Hepatocyte (in vitro differentiated cells): ENCODE results near the gene LRRC14B. TPM values are rescaled to one million over a fixed set of nuclear protein-coding genes. Genes with fewer than 3 reads are reported as not detected.

ENCODE experiments used
- DNase-seq: peaks from one replicate; pipeline ENCODE4 v3.0.0-alpha.2; 2016; ENCODE audit warnings: low spot score
- H2AFZ ChIP-seq: fragments of 200-600 bp; sonication (generic); 2 replicates; pipeline ENCODE4 v1.6.0; 2016; ENCODE audit warnings: antibody characterized with exemption, mild to moderate bottlenecking
- H3K27ac ChIP-seq: fragments of 200-600 bp; sonication (generic); 2 replicates; pipeline ENCODE4 v1.5.1; 2016; ENCODE audit warnings: mild to moderate bottlenecking
- H3K27me3 ChIP-seq: fragments of 200-600 bp; sonication (generic); 2 replicates; pipeline ENCODE4 v1.6.1; 2016
- H3K36me3 ChIP-seq: fragments of 200-600 bp; sonication (generic); replicated peaks from 2 replicates; pipeline ENCODE4 v1.5.1; 2016; ENCODE audit warnings: low read depth; ENCODE audit not compliant: insufficient read depth
- H3K4me1 ChIP-seq: fragments of 200-600 bp; sonication (generic); 2 replicates; pipeline ENCODE4 v1.5.1; 2016; ENCODE audit warnings: mild to moderate bottlenecking, moderate library complexity; ENCODE audit not compliant: insufficient read depth
- H3K4me2 ChIP-seq: fragments of 200-600 bp; sonication (generic); 2 replicates; pipeline ENCODE4 v1.6.0; 2016
- H3K4me3 ChIP-seq: fragments of 200-600 bp; sonication (generic); 2 replicates; pipeline ENCODE4 v1.5.1; 2016; ENCODE audit warnings: mild to moderate bottlenecking
- H3K79me2 ChIP-seq: fragments of 200-600 bp; sonication (generic); 2 replicates; pipeline ENCODE4 v1.6.0; 2017; ENCODE audit warnings: mild to moderate bottlenecking
- H3K9me2 ChIP-seq: fragments of 200-600 bp; sonication (generic); replicated peaks from 2 replicates; pipeline ENCODE4 v1.6.0; 2017; ENCODE audit warnings: mild to moderate bottlenecking; ENCODE audit not compliant: insufficient read depth
- H3K9me3 ChIP-seq: fragments of 200-600 bp; sonication (generic); 2 replicates; pipeline ENCODE4 v1.5.1; 2016; ENCODE audit warnings: low read depth, mild to moderate bottlenecking
- H4K20me1 ChIP-seq: fragments of 200-600 bp; sonication (generic); 2 replicates; pipeline ENCODE4 v1.6.0; 2016; ENCODE audit warnings: mild to moderate bottlenecking; ENCODE audit not compliant: insufficient read depth, poor library complexity, severe bottlenecking
- EZH2 ChIP-seq: fragments of 200-600 bp; sonication (generic); IDR thresholded peaks from 2 replicates; pipeline ENCODE4 v1.6.1; 2016; ENCODE audit warnings: antibody characterized with exemption, mild to moderate bottlenecking, borderline replicate concordance
- EZH2phosphoT487 ChIP-seq: fragments of 200-600 bp; sonication (generic); IDR thresholded peaks from one replicate; pipeline ENCODE4 v1.6.1; 2018; ENCODE audit warnings: antibody characterized with exemption, mild to moderate bottlenecking, low read depth, moderate library complexity; ENCODE audit not compliant: unreplicated experiment, severe bottlenecking
- WGBS: methylation state at CpG from one replicate; pipeline ENCODE4 v1.1.6; 2016; ENCODE audit warnings: low lambda C conversion rate; ENCODE audit errors: missing lambda C conversion rate; 5-methylcytosine and 5-hydroxymethylcytosine counted together
- polyA plus RNA-seq: library from polyadenylated mRNA; unstranded; fragments of >200 nt; fragmentation: Nextera tagmentation; extraction: Ambion mirVana; gene quantifications from 2 replicates; pipeline ENCODE4 v1.2.1, GENCODE V29; 2016
- total RNA-seq: library from RNA; depleted of rRNA; stranded (reverse); fragments of >200 nt; gene quantifications from 2 replicates; pipeline ENCODE4 v1.2.3, GENCODE V29; 2014
- TF ChIP-seq, protein P1 (sequence below): fragments of 200-600 bp; sonication (generic); IDR thresholded peaks from 2 replicates; pipeline ENCODE4 v1.5.1; 2016; ENCODE audit warnings: antibody characterized with exemption, mild to moderate bottlenecking; ENCODE audit not compliant: poor library complexity

LRRC14B gene
- total and polyA plus RNA-seq, 2 experiments from 2014 or later: 0.18 TPM; not detected in 1

DNA sequence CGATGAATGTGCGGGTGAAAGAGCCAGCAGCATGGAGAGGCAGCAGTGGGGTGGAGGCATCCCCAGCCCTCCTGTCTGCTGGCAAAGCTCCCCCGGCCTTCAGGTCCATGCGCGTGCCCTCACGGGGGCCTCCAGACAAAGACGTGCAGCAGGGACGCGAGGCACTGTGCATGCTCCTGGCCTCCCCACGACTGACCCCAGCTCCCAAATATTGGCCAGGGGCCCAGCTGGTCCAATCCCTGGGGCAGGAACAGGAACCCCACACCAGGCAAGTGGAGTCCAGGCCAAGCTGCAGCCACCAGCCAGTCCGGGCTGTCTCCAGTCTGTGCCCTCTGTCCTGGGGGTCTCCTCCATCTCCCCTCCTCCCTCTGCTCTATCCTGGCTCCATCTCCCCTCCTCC, 33.5 kb upstream of the LRRC14B start:
- Histone ChIP-seq H3K27me3 (no peaks in the 10 kb centered on the region), H3K4me1 (no peaks in the 10 kb centered on the region), H3K4me2 (no peak overlapping the region), H3K36me3 (no peaks in the 10 kb centered on the region), H3K27ac (no peak overlapping the region), H3K4me3 (no peak overlapping the region), H4K20me1 (no peaks in the 10 kb centered on the region), H3K79me2 (no peaks in the 10 kb centered on the region), H3K9me3 (no peaks in the 10 kb centered on the region), H3K9me2 (no peaks in the 10 kb centered on the region), H2AFZ (no peak overlapping the region)
- no peak for TF ChIP-seq EZH2
- TF ChIP-seq EZH2phosphoT487: no peak
- 89% methylated on average over 10 of the region's 11 CpGs for WGBS
- no peak for DNase-seq

DNA sequence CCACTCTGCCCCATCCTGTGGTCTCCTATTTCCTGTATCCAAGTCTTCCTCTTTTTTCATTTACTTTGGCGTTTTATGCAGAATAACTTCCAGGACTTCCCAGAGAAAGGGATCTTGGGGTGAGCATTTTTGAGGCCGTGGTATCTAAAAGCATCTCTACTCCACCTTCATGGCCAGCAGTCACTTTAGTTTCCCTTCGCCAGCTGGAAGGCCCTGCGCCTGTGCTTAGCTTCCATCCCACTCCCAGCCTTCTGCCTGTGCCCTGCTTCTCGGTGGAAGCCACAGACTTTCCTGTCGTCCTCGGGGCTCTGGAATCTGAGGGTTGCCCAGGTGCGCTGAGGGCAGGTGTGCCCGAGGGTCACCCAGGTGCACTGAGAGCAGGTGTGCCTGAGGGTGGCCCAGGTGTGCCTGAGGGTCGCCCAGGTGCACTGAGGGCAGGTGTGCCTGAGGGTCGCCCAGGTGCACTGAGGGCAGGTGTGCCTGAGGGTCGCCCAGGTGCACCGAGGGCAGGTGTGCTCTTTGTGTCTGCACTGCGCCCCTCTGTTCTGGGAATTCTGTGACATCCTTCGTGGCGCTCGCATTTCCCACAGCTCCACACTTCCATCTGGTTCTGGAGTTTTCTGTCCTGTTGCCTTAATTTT, 32.4 kb upstream of the LRRC14B start:
- Histone ChIP-seq H3K27me3 (no peaks in the 10 kb centered on the region), H3K4me2 (no peak overlapping the region), H4K20me1 (no peaks in the 10 kb centered on the region), H3K27ac (no peak overlapping the region), H3K36me3 (no peaks in the 10 kb centered on the region), H3K9me2 (no peaks in the 10 kb centered on the region), H3K79me2 (no peaks in the 10 kb centered on the region), H3K9me3 (no peaks in the 10 kb centered on the region), H3K4me1 (no peaks in the 10 kb centered on the region), H2AFZ (no peak overlapping the region), H3K4me3 (no peak overlapping the region)
- DNase-seq: no peak
- no peak for TF ChIP-seq EZH2
- TF ChIP-seq, protein P1, sequence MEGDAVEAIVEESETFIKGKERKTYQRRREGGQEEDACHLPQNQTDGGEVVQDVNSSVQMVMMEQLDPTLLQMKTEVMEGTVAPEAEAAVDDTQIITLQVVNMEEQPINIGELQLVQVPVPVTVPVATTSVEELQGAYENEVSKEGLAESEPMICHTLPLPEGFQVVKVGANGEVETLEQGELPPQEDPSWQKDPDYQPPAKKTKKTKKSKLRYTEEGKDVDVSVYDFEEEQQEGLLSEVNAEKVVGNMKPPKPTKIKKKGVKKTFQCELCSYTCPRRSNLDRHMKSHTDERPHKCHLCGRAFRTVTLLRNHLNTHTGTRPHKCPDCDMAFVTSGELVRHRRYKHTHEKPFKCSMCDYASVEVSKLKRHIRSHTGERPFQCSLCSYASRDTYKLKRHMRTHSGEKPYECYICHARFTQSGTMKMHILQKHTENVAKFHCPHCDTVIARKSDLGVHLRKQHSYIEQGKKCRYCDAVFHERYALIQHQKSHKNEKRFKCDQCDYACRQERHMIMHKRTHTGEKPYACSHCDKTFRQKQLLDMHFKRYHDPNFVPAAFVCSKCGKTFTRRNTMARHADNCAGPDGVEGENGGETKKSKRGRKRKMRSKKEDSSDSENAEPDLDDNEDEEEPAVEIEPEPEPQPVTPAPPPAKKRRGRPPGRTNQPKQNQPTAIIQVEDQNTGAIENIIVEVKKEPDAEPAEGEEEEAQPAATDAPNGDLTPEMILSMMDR: no peak
- no peak for TF ChIP-seq EZH2phosphoT487
- 90% methylated on average over 17 of the region's 17 CpGs for WGBS

DNA sequence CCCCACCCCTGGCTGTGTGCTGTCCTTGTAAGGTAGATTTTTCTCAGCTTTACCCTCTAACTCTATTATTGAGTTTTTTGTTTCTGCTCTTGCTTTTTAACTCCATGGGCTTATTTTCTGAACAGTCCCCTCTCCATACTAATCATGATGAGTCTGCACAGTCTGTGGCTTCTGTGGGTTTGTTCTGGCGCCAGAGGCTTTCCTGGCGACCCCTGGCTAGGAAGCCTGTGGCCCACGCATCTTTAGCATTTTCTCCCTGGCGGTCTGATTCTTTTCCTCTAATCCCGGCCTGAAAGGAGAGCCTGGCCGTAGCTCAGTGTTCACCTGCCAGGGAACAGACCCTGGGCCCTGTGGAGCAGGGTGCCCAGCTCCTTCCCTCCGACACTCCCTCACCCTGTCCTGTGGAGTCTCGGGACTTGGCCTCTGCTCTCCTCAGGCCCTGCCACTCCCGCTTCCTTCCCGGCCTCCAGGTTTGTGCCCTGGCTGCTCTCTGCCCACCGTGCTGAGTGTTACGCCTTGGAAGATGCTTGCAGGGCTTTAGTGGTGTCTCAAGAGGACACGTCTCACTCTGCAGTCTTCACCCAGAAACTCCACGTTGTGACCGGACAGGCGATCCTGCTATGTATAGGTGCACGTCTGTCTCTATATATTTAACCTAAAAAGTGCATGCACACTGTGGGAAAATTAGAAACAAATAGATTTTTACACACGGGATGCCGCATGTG, 31.7 kb upstream of the LRRC14B start:
- TF ChIP-seq, protein P1: no peak
- no peak for TF ChIP-seq EZH2phosphoT487
- no peak for TF ChIP-seq EZH2
- no peak overlapping the region for H2AFZ ChIP-seq

DNA sequence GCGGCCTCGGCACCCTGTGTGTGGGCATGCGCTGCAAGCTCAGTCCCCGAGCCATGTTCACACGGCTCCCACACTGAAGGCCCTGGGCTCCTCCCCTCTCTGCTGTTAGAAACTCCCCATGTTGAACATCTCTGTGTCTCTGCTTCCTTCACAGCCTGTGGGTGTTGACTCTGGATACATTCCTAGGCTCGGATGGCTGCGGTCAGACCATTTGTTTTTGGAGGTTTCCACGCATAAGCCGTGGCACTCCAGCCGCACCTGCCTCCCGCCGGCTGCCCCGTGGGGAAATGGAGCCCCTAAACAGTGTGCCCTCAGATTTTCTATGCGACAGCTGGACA, 31.2 kb upstream of the LRRC14B start:
- Histone ChIP-seq H4K20me1 (no peaks in the 10 kb centered on the region), H3K4me2 (no peak overlapping the region), H3K4me3 (no peak overlapping the region), H3K36me3 (no peaks in the 10 kb centered on the region), H3K79me2 (no peaks in the 10 kb centered on the region), H3K9me3 (no peaks in the 10 kb centered on the region), H2AFZ (no peak overlapping the region), H3K27me3 (no peaks in the 10 kb centered on the region), H3K27ac (no peak overlapping the region), H3K9me2 (no peaks in the 10 kb centered on the region), H3K4me1 (no peaks in the 10 kb centered on the region)
- TF ChIP-seq EZH2phosphoT487 (no peak), EZH2 (no peak)
- TF ChIP-seq, protein P1: no peak
- WGBS: 94% methylated on average over 14 of the region's 14 CpGs
- no peak for DNase-seq

More for the DNA sequence above, 31.7 kb upstream of the LRRC14B start:
- H4K20me1 ChIP-seq: no peaks in the 10 kb centered on the region
- no peaks in the 10 kb centered on the region for H3K36me3 ChIP-seq
- no peaks in the 10 kb centered on the region for H3K27me3 ChIP-seq
- H3K9me3 ChIP-seq: no peaks in the 10 kb centered on the region
- no peaks in the 10 kb centered on the region for H3K9me2 ChIP-seq
- DNase-seq: no peak
- WGBS: 95% methylated on average over 19 of the region's 19 CpGs
- no peak overlapping the region for H3K4me3 ChIP-seq
- H3K27ac ChIP-seq: no peak overlapping the region
- no peaks in the 10 kb centered on the region for H3K79me2 ChIP-seq
- H3K4me1 ChIP-seq: no peaks in the 10 kb centered on the region
- H3K4me2 ChIP-seq: no peak overlapping the region
